RWPE1 (cell line): ENCODE data around the gene ROPN1B.

Experiments used
- CTCF ChIA-PET: fragments of 350-600 bp; sonication (Branson Sonifier 250); formaldehyde crosslinking; extraction: SDS; loops from one replicate; lab custom pipeline; 2021; lab: Yijun Ruan, JAX
- POLR2A ChIA-PET: fragments of 400-600 bp; formaldehyde crosslinking; extraction: SDS; loops from one replicate; lab custom pipeline; 2020; ENCODE audit warnings: antibody characterized with exemption; ENCODE audit not compliant: low non-redundant PET; lab: Yijun Ruan, JAX
- DNase-seq: peaks from one replicate; pipeline ENCODE4 v3.0.0; 2012; ENCODE audit warnings: low spot score
- H3K27ac ChIP-seq: fragments of 450-650 bp; 2 replicates; pipeline ENCODE4 v1.5.1; 2017
- TF ChIP-seq, protein P1 (sequence below): fragments of 450-650 bp; conservative IDR thresholded peaks from 2 replicates; pipeline ENCODE4 v1.5.1; 2017; ENCODE audit warnings: low read depth, mild to moderate bottlenecking

ROPN1B gene

GRCh38 chr3:126024049-126024854 is 55.3 kb downstream of the ROPN1B start:
- H3K27ac ChIP-seq, result no peak overlapping the region
- POLR2A ChIA-PET, result no interaction called here
- TF ChIP-seq, protein P1, sequence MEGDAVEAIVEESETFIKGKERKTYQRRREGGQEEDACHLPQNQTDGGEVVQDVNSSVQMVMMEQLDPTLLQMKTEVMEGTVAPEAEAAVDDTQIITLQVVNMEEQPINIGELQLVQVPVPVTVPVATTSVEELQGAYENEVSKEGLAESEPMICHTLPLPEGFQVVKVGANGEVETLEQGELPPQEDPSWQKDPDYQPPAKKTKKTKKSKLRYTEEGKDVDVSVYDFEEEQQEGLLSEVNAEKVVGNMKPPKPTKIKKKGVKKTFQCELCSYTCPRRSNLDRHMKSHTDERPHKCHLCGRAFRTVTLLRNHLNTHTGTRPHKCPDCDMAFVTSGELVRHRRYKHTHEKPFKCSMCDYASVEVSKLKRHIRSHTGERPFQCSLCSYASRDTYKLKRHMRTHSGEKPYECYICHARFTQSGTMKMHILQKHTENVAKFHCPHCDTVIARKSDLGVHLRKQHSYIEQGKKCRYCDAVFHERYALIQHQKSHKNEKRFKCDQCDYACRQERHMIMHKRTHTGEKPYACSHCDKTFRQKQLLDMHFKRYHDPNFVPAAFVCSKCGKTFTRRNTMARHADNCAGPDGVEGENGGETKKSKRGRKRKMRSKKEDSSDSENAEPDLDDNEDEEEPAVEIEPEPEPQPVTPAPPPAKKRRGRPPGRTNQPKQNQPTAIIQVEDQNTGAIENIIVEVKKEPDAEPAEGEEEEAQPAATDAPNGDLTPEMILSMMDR, result no peak
- no peak for DNase-seq
- CTCF ChIA-PET, result interaction anchor here (0.6 kb wide), 1 partner anchor 22 kb away, joined by 3 read pairs; no protein-coding TSS in a partner anchor

- POLR2A ChIA-PET, result no interaction called here
- DNase-seq, result no peak
- H3K27ac ChIP-seq, result no peak overlapping the region
- CTCF ChIA-PET, result no interaction called here
- TF ChIP-seq, protein P1, result no peak
Measured at GRCh38 chr3:126025116-126025729, 56.2 kb downstream of the ROPN1B start.

GRCh38 chr3:126025862-126026261 is 56.9 kb downstream of the ROPN1B start:
- TF ChIP-seq, protein P1, result no peak
- H3K27ac ChIP-seq, result no peak overlapping the region
- DNase-seq, result no peak
- ChIA-PET CTCF (no interaction called here), POLR2A (no interaction called here)

DNA sequence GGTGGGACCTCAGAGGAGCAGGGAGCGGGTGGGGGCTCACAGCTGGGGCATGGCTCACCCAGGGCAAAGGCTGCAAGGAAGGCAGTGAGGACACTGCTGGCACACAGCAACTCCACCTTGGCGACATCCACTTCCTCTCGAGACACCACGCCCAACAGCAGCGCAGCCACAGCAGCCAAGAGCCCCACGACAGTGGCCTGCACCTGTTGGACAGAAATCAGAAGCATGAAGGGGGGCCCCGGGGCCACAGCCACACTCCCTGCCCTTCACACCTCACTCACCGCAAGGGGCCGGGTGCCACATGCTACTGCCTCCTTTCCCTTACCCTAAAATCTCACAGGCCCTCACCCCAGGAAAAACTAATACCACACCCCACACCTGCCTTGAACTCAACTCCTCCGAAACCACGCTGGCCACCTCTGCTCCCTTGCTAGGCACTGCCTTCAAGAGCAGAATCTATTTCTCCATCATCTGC is 57.3 kb downstream of the ROPN1B start:
- ChIA-PET POLR2A (no interaction called here), CTCF (no interaction called here)
- DNase-seq, result no peak
- TF ChIP-seq, protein P1, result no peak
- H3K27ac ChIP-seq, result no peak overlapping the region

DNA sequence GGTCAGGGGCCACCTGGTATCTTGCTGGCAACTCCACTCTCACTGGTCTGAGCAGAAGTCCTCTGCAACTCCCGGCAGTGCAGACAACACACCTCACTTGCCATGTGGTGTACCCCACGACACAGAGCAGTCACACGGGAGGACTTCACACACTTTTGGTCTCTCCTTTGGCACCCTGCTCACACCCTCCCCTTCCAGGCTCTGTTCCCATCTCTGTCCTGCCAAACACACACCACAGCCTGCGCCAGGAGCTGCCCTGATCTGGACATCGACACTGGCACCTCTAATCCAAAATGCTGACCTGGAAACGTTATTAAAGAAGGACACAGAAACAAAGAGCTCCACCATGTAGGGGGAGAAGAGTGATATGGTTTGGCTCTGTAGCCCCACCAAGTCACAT is 57.8 kb downstream of the ROPN1B start:
- ChIA-PET CTCF (no interaction called here), POLR2A (no interaction called here)
- TF ChIP-seq, protein P1, result no peak
- DNase-seq, result no peak
- H3K27ac ChIP-seq, result no peak overlapping the region

DNA sequence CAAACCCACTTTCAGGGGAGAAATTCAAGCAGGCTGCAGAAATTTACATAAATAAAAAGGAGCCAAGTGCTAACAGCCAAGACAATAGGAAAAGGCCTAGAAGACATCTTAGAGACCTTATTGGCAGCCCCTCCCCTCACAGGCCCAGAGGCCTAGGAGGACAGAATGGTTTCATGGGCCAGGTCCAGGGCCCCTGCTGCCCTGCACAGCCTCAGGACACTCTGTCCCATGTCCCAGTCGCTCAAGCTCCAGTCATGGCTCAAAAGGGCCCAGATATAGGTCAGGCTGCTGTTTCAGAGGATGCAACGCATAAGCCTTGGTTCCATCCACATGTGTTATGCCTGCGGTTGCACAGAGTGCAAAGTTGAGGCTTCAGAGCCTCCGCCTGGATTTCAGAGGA is 59.1 kb downstream of the ROPN1B start:
- TF ChIP-seq, protein P1, result no peak
- DNase-seq, result no peak
- POLR2A ChIA-PET, result no interaction called here
- H3K27ac ChIP-seq, result no peak overlapping the region
- CTCF ChIA-PET, result no interaction called here
